Progenitor cell of endocrine pancreas (in vitro differentiated cells): Measurements from ENCODE around the gene ILKAP. TPM values are rescaled to one million over a fixed set of nuclear protein-coding genes. Genes with fewer than 3 reads are reported as not detected.
"Not testable (repeated sequence)": the region's sequence is repeated elsewhere in the genome, so short reads cannot be mapped to it uniquely, and the experiment has no call there.

Experiments
- DNase-seq: peaks from one replicate; pipeline ENCODE4 v3.0.0; 2021; ENCODE audit warnings: low spot score; ENCODE audit not compliant: unreplicated experiment
- H3K27ac Mint-ChIP-seq: 2 replicates; pipeline ENCODE4 v1.8.0; 2021; ENCODE audit warnings: mild to moderate bottlenecking, moderate library complexity, mixed read lengths
- H3K27me3 Mint-ChIP-seq: 2 replicates; pipeline ENCODE4 v1.8.0; 2021; ENCODE audit warnings: mixed read lengths
- H3K36me3 Mint-ChIP-seq: 2 replicates; pipeline ENCODE4 v1.8.0; 2022; ENCODE audit warnings: mixed read lengths; ENCODE audit not compliant: insufficient read depth
- H3K4me1 Mint-ChIP-seq: 2 replicates; pipeline ENCODE4 v1.8.0; 2021; ENCODE audit warnings: low read depth, mixed read lengths
- H3K4me3 Mint-ChIP-seq: 2 replicates; pipeline ENCODE4 v1.8.0; 2021; ENCODE audit warnings: low read depth, mild to moderate bottlenecking, moderate library complexity, mixed read lengths
- H3K9me3 Mint-ChIP-seq: 2 replicates; pipeline ENCODE4 v1.8.0; 2021; ENCODE audit warnings: low read depth, mixed read lengths
- total RNA-seq: library from RNA; stranded (reverse); gene quantifications from 2 replicates; pipeline ENCODE4 v1.2.1, GENCODE V29; 2021
- TF ChIP-seq, protein P1 (sequence below): fragments of 200-600 bp; sonication (generic); IDR thresholded peaks from one replicate; pipeline ENCODE4 v1.5.0; 2021; ENCODE audit warnings: antibody characterized with exemption, mild to moderate bottlenecking; ENCODE audit not compliant: unreplicated experiment

ILKAP gene
- total RNA-seq, 1 donor from 2014 or later = 56.3 TPM

DNA sequence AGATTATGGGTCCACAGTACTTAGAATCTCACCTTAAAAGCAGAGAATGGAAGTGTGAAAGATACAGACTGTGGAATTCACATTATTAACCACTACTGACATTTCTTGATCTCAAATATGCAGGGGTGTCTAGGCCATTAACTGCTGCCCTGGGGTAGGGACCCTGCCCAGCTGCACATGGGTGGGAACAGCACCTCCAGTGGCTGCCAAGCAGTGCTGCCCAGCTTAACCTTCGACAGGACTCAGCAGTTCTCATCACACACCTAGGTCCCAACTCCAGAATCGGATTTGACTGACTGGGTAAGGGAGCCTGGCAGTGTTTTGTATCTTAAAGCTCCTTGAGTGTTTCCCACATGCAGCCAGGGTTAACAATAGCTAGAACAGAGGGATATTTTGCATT lies 29.8 kb downstream of the ILKAP start:
- no peaks in the 10 kb centered on the region for H3K4me1 Mint-ChIP-seq
- H3K27me3 Mint-ChIP-seq = no peaks in the 10 kb centered on the region
- H3K4me3 Mint-ChIP-seq = no peak overlapping the region
- peaks cover 18% of the 10 kb centered on the region for H3K36me3 Mint-ChIP-seq
- TF ChIP-seq, protein P1, sequence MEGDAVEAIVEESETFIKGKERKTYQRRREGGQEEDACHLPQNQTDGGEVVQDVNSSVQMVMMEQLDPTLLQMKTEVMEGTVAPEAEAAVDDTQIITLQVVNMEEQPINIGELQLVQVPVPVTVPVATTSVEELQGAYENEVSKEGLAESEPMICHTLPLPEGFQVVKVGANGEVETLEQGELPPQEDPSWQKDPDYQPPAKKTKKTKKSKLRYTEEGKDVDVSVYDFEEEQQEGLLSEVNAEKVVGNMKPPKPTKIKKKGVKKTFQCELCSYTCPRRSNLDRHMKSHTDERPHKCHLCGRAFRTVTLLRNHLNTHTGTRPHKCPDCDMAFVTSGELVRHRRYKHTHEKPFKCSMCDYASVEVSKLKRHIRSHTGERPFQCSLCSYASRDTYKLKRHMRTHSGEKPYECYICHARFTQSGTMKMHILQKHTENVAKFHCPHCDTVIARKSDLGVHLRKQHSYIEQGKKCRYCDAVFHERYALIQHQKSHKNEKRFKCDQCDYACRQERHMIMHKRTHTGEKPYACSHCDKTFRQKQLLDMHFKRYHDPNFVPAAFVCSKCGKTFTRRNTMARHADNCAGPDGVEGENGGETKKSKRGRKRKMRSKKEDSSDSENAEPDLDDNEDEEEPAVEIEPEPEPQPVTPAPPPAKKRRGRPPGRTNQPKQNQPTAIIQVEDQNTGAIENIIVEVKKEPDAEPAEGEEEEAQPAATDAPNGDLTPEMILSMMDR = peak; percentile 38
- H3K27ac Mint-ChIP-seq = no peak overlapping the region
- H3K9me3 Mint-ChIP-seq = no peaks in the 10 kb centered on the region
- DNase-seq = no peak

DNA sequence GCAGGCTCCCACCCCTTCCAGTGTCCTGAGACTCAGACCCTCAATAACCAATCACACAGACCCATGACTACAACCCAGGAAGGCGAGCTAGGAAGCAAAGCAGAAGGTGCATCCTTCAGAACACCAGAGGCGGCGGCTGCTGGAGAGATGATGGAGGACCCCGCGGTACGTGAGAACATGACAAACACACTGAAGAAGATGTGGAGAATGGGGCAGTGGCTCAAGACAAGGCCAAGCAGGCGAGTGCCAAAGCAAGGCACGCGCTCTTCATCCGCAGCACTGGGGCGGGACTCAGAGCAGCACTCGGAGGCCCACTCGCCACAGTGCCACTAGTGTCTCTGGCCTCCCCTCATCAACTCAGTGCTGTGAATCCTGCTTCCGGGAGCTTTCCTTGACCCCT lies 31.1 kb downstream of the ILKAP start:
- no peak for DNase-seq
- H3K36me3 Mint-ChIP-seq = peaks cover 18% of the 10 kb centered on the region

DNA sequence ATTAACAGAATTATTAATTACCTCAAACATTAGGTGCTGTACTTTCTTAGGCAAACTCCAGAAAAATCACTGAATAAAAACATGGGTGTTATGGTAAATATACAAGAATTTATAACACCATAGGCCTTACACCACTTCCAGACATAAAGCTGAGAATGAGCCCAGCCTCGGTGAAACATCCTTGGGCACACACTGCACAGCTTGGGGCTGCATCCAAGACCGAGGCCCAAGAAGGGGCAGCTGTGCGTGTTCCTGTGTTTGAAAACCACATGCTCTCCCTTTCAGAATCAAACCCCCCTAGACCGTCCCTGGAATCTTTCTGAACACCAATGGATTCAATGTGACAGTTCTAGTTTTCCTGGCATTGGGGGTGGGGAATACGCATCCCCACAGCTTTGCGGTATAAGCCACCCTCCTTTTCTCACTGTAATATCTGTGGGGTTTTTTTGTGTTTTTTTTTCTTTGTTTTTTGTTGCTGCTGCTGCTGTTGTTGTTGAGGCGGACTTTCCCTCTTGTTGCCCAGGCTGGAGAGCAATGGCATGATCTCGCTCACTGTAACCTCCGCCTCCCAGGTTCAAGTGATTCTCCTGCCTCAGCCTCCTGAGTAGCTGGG lies 31.8 kb downstream of the ILKAP start:
- peaks cover 13% of the 10 kb centered on the region for H3K36me3 Mint-ChIP-seq
- TF ChIP-seq, protein P1 = no peak
- H3K4me1 Mint-ChIP-seq = no peaks in the 10 kb centered on the region
- H3K9me3 Mint-ChIP-seq = no peaks in the 10 kb centered on the region
- no peak overlapping the region for H3K4me3 Mint-ChIP-seq
- DNase-seq = no peak
- H3K27ac Mint-ChIP-seq = no peak overlapping the region
- no peaks in the 10 kb centered on the region for H3K27me3 Mint-ChIP-seq

More for the DNA sequence above, 31.1 kb downstream of the ILKAP start:
- Mint-ChIP-seq H3K4me3 (no peak overlapping the region), H3K4me1 (no peaks in the 10 kb centered on the region), H3K9me3 (no peaks in the 10 kb centered on the region), H3K27me3 (no peaks in the 10 kb centered on the region), H3K27ac (no peak overlapping the region)
- TF ChIP-seq, protein P1 = no peak

DNA sequence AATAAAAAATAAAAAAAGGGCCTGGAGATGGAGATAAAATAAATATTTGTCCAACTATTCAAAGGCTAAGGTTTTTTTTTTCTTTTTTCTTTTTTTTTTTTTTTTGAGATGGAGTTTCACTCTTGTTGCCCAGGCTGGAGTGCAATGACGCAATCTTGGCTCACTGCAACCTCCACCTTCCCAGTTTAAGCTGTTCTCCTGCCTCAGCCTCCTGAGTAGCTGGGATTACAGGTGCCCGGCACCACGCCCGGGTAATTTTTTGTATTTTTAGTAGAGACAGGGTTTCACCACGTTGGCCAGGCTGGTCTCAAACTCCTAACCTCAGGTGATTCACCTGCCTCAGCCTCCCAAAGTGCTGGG lies 32.4 kb downstream of the ILKAP start:
- not testable (repeated sequence) for H3K27ac Mint-ChIP-seq, DNase-seq, H3K27me3 Mint-ChIP-seq, H3K4me3 Mint-ChIP-seq, H3K4me1 Mint-ChIP-seq, H3K9me3 Mint-ChIP-seq
- peaks cover 12% of the 10 kb centered on the region for H3K36me3 Mint-ChIP-seq

DNA sequence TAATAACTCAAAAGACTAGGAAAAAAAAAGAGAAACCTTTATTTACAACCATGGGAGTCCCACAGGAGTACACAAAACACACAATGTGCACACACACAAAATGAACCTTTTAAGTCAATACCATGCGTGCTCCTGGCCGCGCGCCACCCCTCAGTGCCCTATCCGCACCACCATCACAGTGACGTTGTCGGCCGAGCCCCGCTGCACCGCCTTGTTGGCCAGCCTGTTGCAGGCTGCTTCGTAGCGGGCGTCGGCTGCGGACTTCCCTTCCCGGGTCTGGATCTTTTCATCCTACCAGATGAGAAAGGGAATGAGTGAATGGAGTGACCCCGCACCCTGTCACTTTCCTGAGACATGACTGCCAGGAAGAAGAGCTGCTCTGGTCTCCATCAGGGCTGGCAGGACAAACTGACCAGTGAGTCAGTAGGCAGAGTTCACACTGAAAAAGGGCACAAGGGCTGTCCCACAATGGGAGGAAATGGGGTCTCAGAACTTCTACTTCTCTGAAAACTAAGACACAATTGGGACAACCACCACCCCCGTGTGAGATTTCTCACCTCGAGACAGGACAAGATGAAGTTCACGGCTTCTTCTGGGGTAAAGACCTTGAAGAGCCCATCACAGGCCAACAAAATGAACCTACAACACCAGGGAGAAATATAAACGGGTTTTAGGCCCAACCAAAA lies 33.0 kb downstream of the ILKAP start:
- Mint-ChIP-seq H3K4me1 (no peaks in the 10 kb centered on the region), H3K36me3 (peaks cover 12% of the 10 kb centered on the region), H3K27me3 (peaks cover 5% of the 10 kb centered on the region), H3K4me3 (no peak overlapping the region), H3K9me3 (no peaks in the 10 kb centered on the region), H3K27ac (no peak overlapping the region)
- TF ChIP-seq, protein P1 = no peak
- DNase-seq = no peak

DNA sequence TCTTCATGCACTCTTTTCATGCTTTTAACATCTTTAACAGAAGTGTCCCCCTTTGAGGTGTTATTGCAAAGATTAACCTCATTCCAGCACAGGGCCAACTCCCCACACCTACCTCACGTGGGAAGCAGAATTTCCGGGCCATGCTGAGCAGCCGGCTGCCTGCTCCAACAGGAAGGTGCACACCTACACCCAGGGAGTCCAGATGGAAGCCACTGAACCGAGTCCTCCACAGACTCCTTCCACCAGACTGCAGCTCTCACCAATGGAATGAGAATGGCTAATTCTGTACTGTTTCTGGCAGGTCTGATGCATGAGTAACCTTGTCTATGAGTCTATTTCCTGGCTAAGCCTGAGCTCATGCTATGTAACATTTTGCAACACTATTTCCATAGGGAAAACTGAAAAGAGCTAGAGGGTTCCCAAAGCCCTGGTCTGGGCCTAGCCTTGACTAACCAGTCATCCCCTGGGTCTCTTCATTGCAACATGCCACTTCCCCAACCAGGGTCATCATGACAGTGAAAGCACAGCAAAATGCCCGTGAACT lies 33.7 kb downstream of the ILKAP start:
- H3K4me3 Mint-ChIP-seq = no peak overlapping the region
- TF ChIP-seq, protein P1 = no peak
- no peaks in the 10 kb centered on the region for H3K4me1 Mint-ChIP-seq
- H3K27me3 Mint-ChIP-seq = peaks cover 12% of the 10 kb centered on the region
- no peak for DNase-seq
- no peaks in the 10 kb centered on the region for H3K9me3 Mint-ChIP-seq
- no peak overlapping the region for H3K27ac Mint-ChIP-seq
- peaks cover 17% of the 10 kb centered on the region for H3K36me3 Mint-ChIP-seq
